H1 (cell line): Measurements from ENCODE around the gene PI4K2A. TPM values are rescaled to one million over a fixed set of nuclear protein-coding genes. Genes with fewer than 3 reads are reported as not detected.

ENCODE experiments used
- CTCF ChIA-PET: fragments of 300-600 bp; sonication (Branson Sonifier 250); formaldehyde crosslinking; loops from one replicate; lab custom pipeline; 2021; ENCODE audit not compliant: partially characterized antibody; lab: Charles Lee
- POLR2A ChIA-PET: fragments of 300-600 bp; sonication (Branson Sonifier 250); formaldehyde crosslinking; loops from one replicate; lab custom pipeline; 2021; ENCODE audit warnings: inconsistent platforms; ENCODE audit not compliant: partially characterized antibody; lab: Charles Lee
- DNase-seq, 2 experiments: peaks; one replicate each; pipeline versions ENCODE4 v3.0.0 to v3.0.0-alpha.2; 2010 to 2022; ENCODE audit warnings: low spot score in 2 of 2, low read depth in 1 of 2, mixed read lengths in 1 of 2
- FAIRE-seq: peaks from 2 replicates; lab custom pipeline; 2011; peaks lifted over from hg19 to GRCh38; lab: Jason Lieb, UNC
- H2AFZ ChIP-seq: 2 replicates; pipeline ENCODE4 v1.8.1; 2012; ENCODE audit warnings: low read length, inconsistent platforms
- H2AK5ac ChIP-seq: 2 replicates; pipeline ENCODE4 v1.6.1; 2013; ENCODE audit warnings: low read depth, low read length
- H2BK120ac ChIP-seq: replicated peaks from 2 replicates; pipeline ENCODE3; 2013; ENCODE audit warnings: low read depth, low read length, inconsistent platforms
- H2BK12ac ChIP-seq: 2 replicates; pipeline ENCODE4 v1.6.1; 2013; ENCODE audit warnings: low read depth, low read length
- H2BK15ac ChIP-seq: 2 replicates; pipeline ENCODE4 v1.6.1; 2013; ENCODE audit warnings: low read length
- H2BK20ac ChIP-seq: 2 replicates; pipeline ENCODE4 v1.6.1; 2013; ENCODE audit warnings: low read length
- H2BK5ac ChIP-seq: 2 replicates; pipeline ENCODE4 v1.6.1; 2013; ENCODE audit warnings: low read depth, low read length
- H3K14ac ChIP-seq: 2 replicates; pipeline ENCODE4 v1.6.1; 2013; ENCODE audit warnings: inconsistent platforms; ENCODE audit not compliant: insufficient read length
- H3K18ac ChIP-seq: 2 replicates; pipeline ENCODE4 v1.6.1; 2013; ENCODE audit warnings: low read length; ENCODE audit errors: extremely low read depth
- H3K23ac ChIP-seq: 2 replicates; pipeline ENCODE4 v1.6.1; 2013; ENCODE audit warnings: inconsistent platforms; ENCODE audit not compliant: insufficient read length
- H3K23me2 ChIP-seq: 2 replicates; pipeline ENCODE4 v1.6.1; 2013; ENCODE audit warnings: low read depth, low read length
- H3K27ac ChIP-seq: 2 replicates; pipeline ENCODE4 v1.6.1; 2011; ENCODE audit warnings: low read depth, low read length, inconsistent platforms
- H3K27me3 ChIP-seq, 4 experiments: replicated peaks in 1 of 4; 1 replicate in 1 of 4; 2 replicates in 3 of 4; pipeline versions ENCODE4 v1.6.1 to v1.8.1; 2011 to 2013; ENCODE audit warnings: low read length in 3 of 4, mild to moderate bottlenecking in 3 of 4, inconsistent platforms in 2 of 4, mixed read lengths in 2 of 4, moderate library complexity in 1 of 4; ENCODE audit not compliant: control insufficient read depth in 3 of 4, insufficient read depth in 3 of 4; ENCODE audit errors: extremely low read depth in 1 of 4
- H3K36me3 ChIP-seq, 4 experiments: 2 replicates each; pipeline versions ENCODE4 v1.6.1 to v1.8.1; 2011 to 2013; ENCODE audit warnings: mild to moderate bottlenecking in 4 of 4, low read length in 3 of 4, moderate library complexity in 2 of 4, control low read depth in 1 of 4, inconsistent platforms in 1 of 4; ENCODE audit not compliant: insufficient read depth in 4 of 4, control insufficient read depth in 2 of 4
- H3K4ac ChIP-seq: replicated peaks from 2 replicates; pipeline ENCODE3; 2013; ENCODE audit warnings: low read length, low read depth, mixed read lengths, inconsistent platforms; ENCODE audit not compliant: insufficient read length
- H3K4me1 ChIP-seq, 4 experiments: replicated peaks in 1 of 4; 1 replicate in 1 of 4; 2 replicates in 3 of 4; pipeline versions ENCODE4 v1.6.1 to v1.8.1; 2011 to 2013; ENCODE audit warnings: low read length in 3 of 4, inconsistent platforms in 2 of 4, mixed read lengths in 1 of 4; ENCODE audit not compliant: insufficient read depth in 4 of 4, control insufficient read depth in 3 of 4
- H3K4me2 ChIP-seq, 2 experiments: 2 replicates each; pipeline versions ENCODE4 v1.6.1 to v1.8.1; 2011 to 2013; ENCODE audit warnings: low read depth in 2 of 2, low read length in 2 of 2, control low read depth in 1 of 2, inconsistent platforms in 1 of 2, mild to moderate bottlenecking in 1 of 2; ENCODE audit not compliant: insufficient read depth in 1 of 2
- H3K4me3 ChIP-seq, 4 experiments: fragments of 200-600, 300-600 bp in 1 of 4; sonication (generic), shearing (Covaris generic), sonication (Bioruptor Twin) in 1 of 4; 2 replicates each; pipeline versions ENCODE4 v1.5.1 to v1.8.1; 2011 to 2016; ENCODE audit warnings: low read length in 4 of 4, low read depth in 3 of 4, control low read depth in 2 of 4, inconsistent platforms in 2 of 4, mild to moderate bottlenecking in 2 of 4, mixed read lengths in 1 of 4, moderate library complexity in 1 of 4; ENCODE audit not compliant: insufficient read depth in 2 of 4; ENCODE audit errors: extremely low read depth in 1 of 4
- H3K56ac ChIP-seq: replicated peaks from 2 replicates; pipeline ENCODE3; 2013; ENCODE audit warnings: low read depth, mild to moderate bottlenecking, mixed read lengths, low read length, inconsistent platforms; ENCODE audit not compliant: insufficient read length
- H3K79me1 ChIP-seq: 2 replicates; pipeline ENCODE4 v1.6.1; 2013; ENCODE audit warnings: low read depth, low read length, control low read depth
- H3K79me2 ChIP-seq, 2 experiments: 2 replicates each; pipeline versions ENCODE4 v1.6.1 to v1.8.1; 2012 to 2013; ENCODE audit warnings: low read length in 2 of 2, mild to moderate bottlenecking in 2 of 2, inconsistent platforms in 1 of 2; ENCODE audit not compliant: insufficient read depth in 2 of 2, control insufficient read depth in 1 of 2
- H3K9ac ChIP-seq, 4 experiments: replicated peaks in 1 of 4; 1 replicate in 1 of 4; 2 replicates in 3 of 4; pipeline versions ENCODE4 v1.6.1 to v1.8.1; 2011 to 2013; ENCODE audit warnings: low read depth in 3 of 4, low read length in 3 of 4, control low read depth in 2 of 4, mild to moderate bottlenecking in 2 of 4, moderate library complexity in 2 of 4, inconsistent platforms in 1 of 4; ENCODE audit errors: extremely low read depth in 1 of 4
- H3K9me3 ChIP-seq, 2 experiments: 2 replicates each; pipeline versions ENCODE4 v1.6.1 to v1.8.1; 2012 to 2013; ENCODE audit warnings: mild to moderate bottlenecking in 2 of 2, moderate library complexity in 2 of 2, control low read depth in 1 of 2, inconsistent platforms in 1 of 2, low read depth in 1 of 2, low read length in 1 of 2, mixed read lengths in 1 of 2; ENCODE audit not compliant: insufficient read depth in 2 of 2
- H4K20me1 ChIP-seq, 2 experiments: replicated peaks in 1 of 2; 2 replicates each; pipeline versions ENCODE3 to v1.8.1; 2011 to 2013; ENCODE audit warnings: inconsistent platforms in 2 of 2, low read length in 2 of 2, mild to moderate bottlenecking in 1 of 2; ENCODE audit not compliant: insufficient read depth in 2 of 2, control insufficient read depth in 1 of 2
- H4K5ac ChIP-seq: 2 replicates; pipeline ENCODE4 v1.6.1; 2013; ENCODE audit warnings: low read length, low read depth, mixed read lengths, inconsistent platforms; ENCODE audit not compliant: insufficient read length
- H4K8ac ChIP-seq: 2 replicates; pipeline ENCODE4 v1.8.0; 2013; ENCODE audit warnings: mild to moderate bottlenecking, moderate library complexity, low read length, inconsistent platforms; ENCODE audit not compliant: insufficient read depth; ENCODE audit errors: extremely low read depth
- H4K91ac ChIP-seq: replicated peaks from 2 replicates; pipeline ENCODE3; 2013; ENCODE audit warnings: low read length, mixed read lengths, inconsistent platforms; ENCODE audit not compliant: insufficient read length
- SIRT6 ChIP-seq: IDR thresholded peaks from one replicate; pipeline ENCODE4 v1.7.1; 2012; ENCODE audit warnings: low read length, inconsistent platforms
- SP4 ChIP-seq: IDR thresholded peaks from 2 replicates; pipeline ENCODE4 v1.6.1; 2012; ENCODE audit warnings: low read length, inconsistent platforms
- SRF ChIP-seq: IDR thresholded peaks from 2 replicates; pipeline ENCODE4 v1.6.1; 2011; ENCODE audit warnings: mild to moderate bottlenecking, low read depth, low read length, moderate library complexity
- TBP ChIP-seq: IDR thresholded peaks from 2 replicates; pipeline ENCODE4 v1.6.1; 2011; ENCODE audit warnings: low read depth, low read length, improper control_type of control experiment
- YY1 ChIP-seq: IDR thresholded peaks from 2 replicates; pipeline ENCODE4 v1.6.1; 2011; ENCODE audit warnings: low read depth, mild to moderate bottlenecking, low read length
- WGBS, 2 experiments: shearing (Covaris generic) in 1 of 2; methylation state at CpG; one replicate each; pipeline versions ENCODE4 v1.1.6 to v1.1.7; 2013 to 2015; ENCODE audit warnings: low lambda C conversion rate in 2 of 2, mixed read lengths in 2 of 2, inconsistent platforms in 1 of 2, low coverage in 1 of 2, missing lambda C conversion rate in 1 of 2; ENCODE audit not compliant: insufficient replicate concordance in 2 of 2, insufficient coverage in 1 of 2, insufficient read length in 1 of 2; ENCODE audit errors: extremely low coverage in 1 of 2, missing lambda C conversion rate in 1 of 2; 5-methylcytosine and 5-hydroxymethylcytosine counted together
- polyA plus RNA-seq, 7 experiments: library from polyadenylated mRNA; depleted of rRNA in 3 of 7; stranded (reverse) in 5 of 7; unstranded in 2 of 7; fragments of >200 nt in 5 of 7; fragments of 200-250 nt in 2 of 7; gene quantifications; 1 replicate in 5 of 7; 2 replicates in 1 of 7; 4 replicates in 1 of 7; pipeline versions ENCODE4 v1.2.1 to v1.2.3, GENCODE V29; 2011 to 2013; ENCODE audit warnings: missing spikeins in 2 of 7, mixed read lengths in 2 of 7
- total RNA-seq: library from RNA; stranded (reverse); fragmentation: NEBNext Ultra II Directional; extraction: Animal tissue kit (Norgen Biotek cat#: 25700); gene quantifications from 2 replicates; pipeline ENCODE4 v1.2.1, GENCODE V29; 2021

Gene PI4K2A
- total and polyA plus RNA-seq, 2 of the 8 experiments (the other 6 are each of a cell fraction or from before 2014, with no cell fraction given): 20.7 to 21.9 TPM

GRCh38 chr10:97719602-97720001, 79.1 kb downstream of the PI4K2A start:
- FAIRE-seq: no peak
- no peaks in the 10 kb centered on the region for H3K27me3 ChIP-seq

More at GRCh38 chr10:97719602-97720001, 79.1 kb downstream of the PI4K2A start:
- H2BK5ac ChIP-seq: peak overlapping the region; percentile 62; the same call in 1 of the 2 replicates
- no peak for DNase-seq
- POLR2A ChIA-PET: interaction anchor here (0.9 to 1.2 kb wide), 3 partner anchors 17 to 41 kb away, joined by 3 to 4 read pairs (median 3); partner anchors contain the start of genes AVPI1 and ZFYVE27
- H3K36me3 ChIP-seq: peaks cover 0 to 16% (median 4%) of the 10 kb centered on the region in 4 experiments; a peak in 3 of 8 replicates
- no peak overlapping the region for H3K18ac ChIP-seq
- no peaks in the 10 kb centered on the region for H3K9me3 ChIP-seq
- H4K5ac ChIP-seq: no peak overlapping the region
- H3K9ac ChIP-seq: no peak overlapping the region; a peak in 1 of 7 replicates
- H3K79me1 ChIP-seq: 0 out of 2 replicates have a peak, but pooled peaks cover 2% of the 10 kb centered on the region
- CTCF ChIA-PET: interaction anchor here (0.6 to 20.9 kb wide), 7 partner anchors 10 to 441 kb away, joined by 3 to 773 read pairs (median 5); partner anchors contain the start of gene ZFYVE27
- no peak overlapping the region for H2AK5ac ChIP-seq
- no peak overlapping the region for H3K23ac ChIP-seq
- H2BK20ac ChIP-seq: no peak overlapping the region
- H3K4ac ChIP-seq: no peak overlapping the region
- no peak overlapping the region for H3K14ac ChIP-seq
- H3K79me2 ChIP-seq: peaks cover 0 to 5% of the 10 kb centered on the region in 2 experiments; a peak in 1 of 4 replicates
- peaks cover 3% of the 10 kb centered on the region; the same call in 1 of the 2 replicates for H3K23me2 ChIP-seq
- H2AFZ ChIP-seq: no peak overlapping the region
- 91% methylated on average over 2 of the region's 2 CpGs; no CpG with 5 or more reads in 1 of the 2 experiments for WGBS, 2 experiments
- TF ChIP-seq SP4: no peak
- no peak for TF ChIP-seq SRF
- no peak for TF ChIP-seq TBP
- TF ChIP-seq SIRT6: no peak
- no peak for TF ChIP-seq YY1
- no peak overlapping the region for H3K56ac ChIP-seq
- no peak overlapping the region for H4K8ac ChIP-seq
- H3K27ac ChIP-seq: no peak overlapping the region
- H2BK120ac ChIP-seq: no peak overlapping the region
- H4K91ac ChIP-seq: no peak overlapping the region
- H4K20me1 ChIP-seq: no peaks in the 10 kb centered on the region
- no peak overlapping the region for H2BK15ac ChIP-seq
- no peak overlapping the region for H2BK12ac ChIP-seq
- no peak overlapping the region for H3K4me3 ChIP-seq
- H3K4me2 ChIP-seq: peak overlapping the region; percentile 1 to 16; a peak in 1 of 4 replicates
- H3K4me1 ChIP-seq: peaks cover 0 to 14% (median 8%) of the 10 kb centered on the region in 4 experiments; a peak in 6 of 7 replicates
